ENCODE measurements around the gene FHL3.

GRCh38 chr1:38022810-38023209 is 17.5 kb upstream of the FHL3 start:
- TF ChIP-seq RARB (CRISPR knock-in tag; IDR thresholded peaks at IDR 0.05) (no peak), CEBPB (IDR thresholded peaks at IDR 0.05) (no peak), EP300 (IDR thresholded peaks at IDR 0.05) (no peak), REST (IDR thresholded peaks at IDR 0.05) (no peak), NFE2L2 (conservative IDR thresholded peaks at IDR 0.05; ENCODE audit: low read length) (no peak), POLR2A (IDR thresholded peaks at IDR 0.05; ENCODE audit: low read length) (no peak), CHD4 (IDR thresholded peaks at IDR 0.05; ENCODE audit: borderline replicate concordance) (no peak), ELK1 (IDR thresholded peaks at IDR 0.05; ENCODE audit: low read depth, low read length) (no peak), CBX2 (IDR thresholded peaks at IDR 0.05; ENCODE audit: borderline replicate concordance, low read depth) (no peak), BHLHE40 (IDR thresholded peaks at IDR 0.05; ENCODE audit: low read depth, low read length) (no peak), SREBF2 (IDR thresholded peaks at IDR 0.05) (no peak)
- TF ChIP-seq, protein P1, sequence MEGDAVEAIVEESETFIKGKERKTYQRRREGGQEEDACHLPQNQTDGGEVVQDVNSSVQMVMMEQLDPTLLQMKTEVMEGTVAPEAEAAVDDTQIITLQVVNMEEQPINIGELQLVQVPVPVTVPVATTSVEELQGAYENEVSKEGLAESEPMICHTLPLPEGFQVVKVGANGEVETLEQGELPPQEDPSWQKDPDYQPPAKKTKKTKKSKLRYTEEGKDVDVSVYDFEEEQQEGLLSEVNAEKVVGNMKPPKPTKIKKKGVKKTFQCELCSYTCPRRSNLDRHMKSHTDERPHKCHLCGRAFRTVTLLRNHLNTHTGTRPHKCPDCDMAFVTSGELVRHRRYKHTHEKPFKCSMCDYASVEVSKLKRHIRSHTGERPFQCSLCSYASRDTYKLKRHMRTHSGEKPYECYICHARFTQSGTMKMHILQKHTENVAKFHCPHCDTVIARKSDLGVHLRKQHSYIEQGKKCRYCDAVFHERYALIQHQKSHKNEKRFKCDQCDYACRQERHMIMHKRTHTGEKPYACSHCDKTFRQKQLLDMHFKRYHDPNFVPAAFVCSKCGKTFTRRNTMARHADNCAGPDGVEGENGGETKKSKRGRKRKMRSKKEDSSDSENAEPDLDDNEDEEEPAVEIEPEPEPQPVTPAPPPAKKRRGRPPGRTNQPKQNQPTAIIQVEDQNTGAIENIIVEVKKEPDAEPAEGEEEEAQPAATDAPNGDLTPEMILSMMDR (IDR thresholded peaks at IDR 0.05) = no peak
